B cell (primary cell): ENCODE measurements around the gene NFATC1. TPM values are rescaled to one million over a fixed set of nuclear protein-coding genes. Genes with fewer than 3 reads are reported as not detected.

Source experiments
- ATAC-seq: fragments of 200-7000 bp; cut with Tn5 transposase; one replicate; pipeline ENCODE4 v1.10.0; 2021; ENCODE audit warnings: low read depth, mild to moderate bottlenecking, moderate number of reproducible peaks, moderate library complexity
- CTCF ChIA-PET: fragments of 350-600 bp; sonication (Branson Sonifier 250); formaldehyde crosslinking; loops from one replicate; lab custom pipeline; 2021; ENCODE audit warnings: antibody characterized with exemption, inconsistent platforms; lab: Charles Lee
- POLR2A ChIA-PET: fragments of 350-600 bp; sonication (Branson Sonifier 250); formaldehyde crosslinking; loops from one replicate; lab custom pipeline; 2021; ENCODE audit warnings: antibody characterized with exemption; lab: Charles Lee
- DNase-seq: peaks from one replicate; pipeline ENCODE4 v3.0.0; 2013
- H2AFZ ChIP-seq: 2 replicates; pipeline ENCODE4 v1.6.1; 2012; ENCODE audit warnings: mild to moderate bottlenecking, low read depth, low read length; ENCODE audit not compliant: insufficient read depth, poor library complexity, severe bottlenecking
- H3K27ac ChIP-seq, 2 donors: 1 replicate in 1 of 2; 2 replicates in 1 of 2; pipeline ENCODE4 v1.5.1; 2012 to 2013; ENCODE audit warnings: low read length in 2 of 2, mild to moderate bottlenecking in 2 of 2, moderate library complexity in 1 of 2
- H3K27me3 ChIP-seq, 4 experiments: fragments of 200-600 bp in 1 of 4; sonication (generic) in 1 of 4; replicated peaks in 1 of 4; 1 replicate in 2 of 4; 2 replicates in 2 of 4; pipeline versions ENCODE4 v1.6.1 to v1.7.0; 2013 to 2016; ENCODE audit warnings: low read length in 3 of 4, mild to moderate bottlenecking in 2 of 4, mixed read lengths in 1 of 4, moderate library complexity in 1 of 4; ENCODE audit not compliant: insufficient read depth in 4 of 4, control insufficient read depth in 3 of 4; ENCODE audit errors: control extremely low read depth in 1 of 4
- H3K36me3 ChIP-seq, 2 experiments: replicated peaks in 1 of 2; 1 replicate in 1 of 2; 2 replicates in 1 of 2; pipeline versions ENCODE4 v1.6.1 to v1.7.1; 2013; ENCODE audit warnings: low read length in 1 of 2; ENCODE audit not compliant: insufficient read depth in 2 of 2, control insufficient read depth in 1 of 2; ENCODE audit errors: control extremely low read depth in 1 of 2, extremely low read depth in 1 of 2
- H3K4me1 ChIP-seq, 2 donors: fragments of 200-600 bp in 1 of 2; sonication (generic) in 1 of 2; 1 replicate in 1 of 2; 2 replicates in 1 of 2; pipeline versions ENCODE4 v1.5.1 to v1.6.1; 2013 to 2017; ENCODE audit warnings: low read length in 2 of 2; ENCODE audit not compliant: control insufficient read depth in 2 of 2, insufficient read depth in 2 of 2
- H3K4me2 ChIP-seq: replicated peaks from 2 replicates; pipeline ENCODE3; 2012; ENCODE audit warnings: mild to moderate bottlenecking, low read depth, low read length; ENCODE audit not compliant: poor library complexity, severe bottlenecking
- H3K4me3 ChIP-seq, 5 experiments: fragments of 200-600 bp in 1 of 5; sonication (generic) in 1 of 5; 1 replicate in 3 of 5; 2 replicates in 2 of 5; pipeline versions ENCODE4 v1.5.1 to v1.7.0; 2011 to 2016; ENCODE audit warnings: low read length in 4 of 5, mild to moderate bottlenecking in 4 of 5, low read depth in 2 of 5, control low read depth in 1 of 5, moderate library complexity in 1 of 5; ENCODE audit not compliant: insufficient read depth in 1 of 5; ENCODE audit errors: control extremely low read depth in 1 of 5, extremely low read depth in 1 of 5
- H3K79me2 ChIP-seq: fragments of 200-600 bp; sonication (generic); one replicate; pipeline ENCODE4 v1.6.0; 2016; ENCODE audit warnings: low read length; ENCODE audit not compliant: control insufficient read depth, insufficient read depth
- H3K9ac ChIP-seq: fragments of 200-600 bp; sonication (generic); 2 replicates; pipeline ENCODE4 v1.6.1; 2017; ENCODE audit warnings: mild to moderate bottlenecking, low read length, moderate library complexity
- H3K9me3 ChIP-seq, 3 donors: one replicate each; pipeline versions ENCODE4 v1.6.1 to v1.7.1; 2013; ENCODE audit warnings: low read length in 2 of 3; ENCODE audit not compliant: control insufficient read depth in 2 of 3, insufficient read depth in 1 of 3; ENCODE audit errors: control extremely low read depth in 1 of 3
- H4K20me1 ChIP-seq: 2 replicates; pipeline ENCODE4 v1.6.0; 2012; ENCODE audit warnings: mild to moderate bottlenecking, low read length; ENCODE audit not compliant: insufficient read depth, control insufficient read depth, poor library complexity, severe bottlenecking
- H3K27ac Mint-ChIP-seq: one replicate; pipeline ENCODE4 v1.8.0; 2021; ENCODE audit warnings: mixed read lengths
- H3K27me3 Mint-ChIP-seq: one replicate; pipeline ENCODE4 v1.8.0; 2021; ENCODE audit warnings: mixed read lengths
- H3K4me1 Mint-ChIP-seq: one replicate; pipeline ENCODE4 v1.8.0; 2021; ENCODE audit warnings: mixed read lengths
- H3K4me3 Mint-ChIP-seq: one replicate; pipeline ENCODE4 v1.8.0; 2021; ENCODE audit warnings: mixed read lengths
- H3K9me3 Mint-ChIP-seq: one replicate; pipeline ENCODE4 v1.8.0; 2022; ENCODE audit warnings: mixed read lengths; ENCODE audit not compliant: insufficient read depth
- CTCF ChIP-seq: fragments of 200-600 bp; IDR thresholded peaks from one replicate; pipeline ENCODE4 v1.8.0; 2022; ENCODE audit warnings: antibody characterized with exemption, mild to moderate bottlenecking
- EZH2 ChIP-seq: IDR thresholded peaks from 2 replicates; pipeline ENCODE4 v1.6.1; 2012; ENCODE audit warnings: borderline replicate concordance, low read depth, mild to moderate bottlenecking, moderate library complexity, low read length; ENCODE audit not compliant: insufficient read depth, poor library complexity, severe bottlenecking
- whole genome bisulfite sequencing: methylation state at CpG from one replicate; pipeline ENCODE4 v1.1.5; 2013; ENCODE audit warnings: missing lambda C conversion rate; ENCODE audit not compliant: insufficient coverage; 5-methylcytosine and 5-hydroxymethylcytosine counted together
- intact Hi-C: fragments of 100-400 bp; cut with micrococcal nuclease; formaldehyde crosslinking; loops from one replicate; pipeline ENCODE4 v1.10.0; 2022
- polyA plus RNA-seq: library from polyadenylated mRNA; depleted of rRNA; stranded (reverse); fragments of >200 nt; gene quantifications from 2 replicates; pipeline ENCODE4 v1.2.3, GENCODE V29; 2012
- total RNA-seq, 2 donors: library from RNA; stranded (reverse); fragments of 120-200 nt in 1 of 2; gene quantifications; 1 replicate in 1 of 2; 2 replicates in 1 of 2; pipeline versions ENCODE4 v1.2.3 to v1.2.4, GENCODE V29; 2013 to 2022

NFATC1 gene
- total and polyA plus RNA-seq, 2 donors (not counting 1 experiment from before 2014, with no cell fraction given) = 32.2 to 108 TPM

- Histone ChIP-seq H3K79me2 (no peaks in the 10 kb centered on the region), H3K9ac (no peak overlapping the region), H3K4me2 (no peak overlapping the region), H3K4me1 (peaks cover 2 to 3% of the 10 kb centered on the region in 2 donors), H3K27ac (no peak overlapping the region), H3K4me3 (no peak overlapping the region), H3K36me3 (no peaks in the 10 kb centered on the region), H2AFZ (no peak overlapping the region), H3K27me3 (no peaks in the 10 kb centered on the region), H4K20me1 (no peaks in the 10 kb centered on the region), H3K9me3 (peaks cover 0 to 38% (median 18%) of the 10 kb centered on the region in 3 donors)
- Mint-ChIP-seq H3K27me3 (no peaks in the 10 kb centered on the region), H3K4me3 (no peak overlapping the region), H3K4me1 (peaks cover 1% of the 10 kb centered on the region), H3K27ac (no peak overlapping the region), H3K9me3 (peaks cover 5% of the 10 kb centered on the region)
- ChIA-PET POLR2A (no interaction called here), CTCF (no interaction called here)
- DNase-seq (no peak), ATAC-seq (no peak)
- TF ChIP-seq EZH2 (no peak), CTCF (no peak)
- 97% methylated on average over 18 of the region's 18 CpGs for WGBS
- intact Hi-C loops = no loop called here
These were observed 174.0 kb downstream of the NFATC1 start for GRCh38 chr18:79569720-79570119.

- no peak overlapping the region for H3K27ac ChIP-seq
- no peaks in the 10 kb centered on the region for H3K27me3 ChIP-seq
- no peak for TF ChIP-seq CTCF
- no peak for TF ChIP-seq EZH2
- intact Hi-C loops = no loop called here
- no peak for ATAC-seq
- ChIA-PET POLR2A (no interaction called here), CTCF (no interaction called here)
- no peaks in the 10 kb centered on the region for H4K20me1 ChIP-seq
- no peak overlapping the region for H3K4me3 ChIP-seq
- H3K4me1 ChIP-seq = peaks cover 10 to 11% of the 10 kb centered on the region in 2 donors
- H3K4me3 Mint-ChIP-seq = no peak overlapping the region
- DNase-seq = no peak
- H3K9ac ChIP-seq = no peak overlapping the region
- H3K36me3 ChIP-seq = no peaks in the 10 kb centered on the region
- H3K9me3 ChIP-seq = peaks cover 0 to 39% (median 18%) of the 10 kb centered on the region in 3 donors
- H3K4me2 ChIP-seq = no peak overlapping the region
- H3K4me1 Mint-ChIP-seq = peaks cover 9% of the 10 kb centered on the region
- no peak overlapping the region for H3K27ac Mint-ChIP-seq
- WGBS = 80% methylated on average over 18 of the region's 26 CpGs
- no peak overlapping the region for H2AFZ ChIP-seq
- no peaks in the 10 kb centered on the region for H3K79me2 ChIP-seq
- peaks cover 5% of the 10 kb centered on the region for H3K9me3 Mint-ChIP-seq
- no peaks in the 10 kb centered on the region for H3K27me3 Mint-ChIP-seq
These were observed 174.8 kb downstream of the NFATC1 start for GRCh38 chr18:79570266-79571201.
